Fibroblast of lung (primary cell): ENCODE data around the gene IRF1. TPM values are rescaled to one million over a fixed set of nuclear protein-coding genes. Genes with fewer than 3 reads are reported as not detected.
A peak's percentile ranks its signal among the peaks of the same experiment; 100 is the strongest.

Experiments used
- DNase-seq, 2 donors: peaks; one replicate each; pipeline versions ENCODE4 v3.0.0 to v3.0.0-alpha.2; 2010; ENCODE audit warnings: low read depth in 2 of 2
- H2AFZ ChIP-seq: 2 replicates; pipeline ENCODE4 v1.5.1; 2012; ENCODE audit warnings: low read length, control low read depth, inconsistent platforms
- H3K27ac ChIP-seq: 2 replicates; pipeline ENCODE4 v1.5.1; 2011; ENCODE audit warnings: low read length, control low read depth; ENCODE audit not compliant: insufficient read depth
- H3K27me3 ChIP-seq: 2 replicates; pipeline ENCODE4 v1.5.1; 2011; ENCODE audit warnings: mild to moderate bottlenecking, low read length; ENCODE audit not compliant: control insufficient read depth, insufficient read depth
- H3K36me3 ChIP-seq: 2 replicates; pipeline ENCODE4 v1.5.1; 2011; ENCODE audit warnings: low read length; ENCODE audit not compliant: control insufficient read depth, insufficient read depth
- H3K4me1 ChIP-seq: 2 replicates; pipeline ENCODE4 v1.5.1; 2011; ENCODE audit warnings: low read length; ENCODE audit not compliant: control insufficient read depth, insufficient read depth; ENCODE audit errors: extremely low read depth
- H3K4me2 ChIP-seq: 2 replicates; pipeline ENCODE4 v1.5.1; 2011; ENCODE audit warnings: low read length, control low read depth; ENCODE audit not compliant: insufficient read depth; ENCODE audit errors: extremely low read depth
- H3K4me3 ChIP-seq, 4 experiments: fragments of 200-600 bp in 1 of 4; sonication (generic) in 1 of 4; replicated peaks in 1 of 4; 2 replicates each; pipeline ENCODE4 v1.5.1; 2011 to 2016; ENCODE audit warnings: low read length in 4 of 4, low read depth in 3 of 4, mild to moderate bottlenecking in 3 of 4, control low read depth in 2 of 4, inconsistent platforms in 1 of 4, mixed read lengths in 1 of 4; ENCODE audit not compliant: insufficient read depth in 1 of 4; ENCODE audit errors: control extremely low read depth in 1 of 4
- H3K79me2 ChIP-seq: 2 replicates; pipeline ENCODE4 v1.5.1; 2012; ENCODE audit warnings: mild to moderate bottlenecking, low read length, inconsistent platforms; ENCODE audit not compliant: control insufficient read depth, insufficient read depth
- H3K9ac ChIP-seq: 2 replicates; pipeline ENCODE4 v1.5.1; 2011; ENCODE audit warnings: mild to moderate bottlenecking, low read length, control low read depth; ENCODE audit not compliant: insufficient read depth
- H3K9me3 ChIP-seq: 2 replicates; pipeline ENCODE4 v1.5.1; 2012; ENCODE audit warnings: low read depth, low read length; ENCODE audit not compliant: control insufficient read depth, insufficient read depth
- H4K20me1 ChIP-seq: 2 replicates; pipeline ENCODE4 v1.5.1; 2011; ENCODE audit warnings: low read length; ENCODE audit not compliant: control insufficient read depth, insufficient read depth; ENCODE audit errors: extremely low read depth
- EZH2 ChIP-seq: IDR thresholded peaks from 2 replicates; pipeline ENCODE4 v1.5.1; 2012; ENCODE audit warnings: low read length, control low read depth, mild to moderate bottlenecking; ENCODE audit errors: missing control alignments
- polyA plus RNA-seq, 2 donors: library from polyadenylated mRNA; depleted of rRNA in 1 of 2; stranded (reverse) in 1 of 2; unstranded in 1 of 2; fragments of >200 nt; gene quantifications; 2 replicates each; pipeline ENCODE4 v1.2.1, GENCODE V29; 2011 to 2012; ENCODE audit warnings: missing spikeins in 1 of 2
- total RNA-seq: library from RNA; depleted of rRNA; stranded (reverse); fragments of >200 nt; gene quantifications from 2 replicates; pipeline ENCODE4 v1.2.1, GENCODE V29; 2014
- TF ChIP-seq, protein P1 (sequence below), 2 donors: IDR thresholded peaks in 1 of 2; conservative IDR thresholded peaks in 1 of 2; 1 replicate in 1 of 2; 2 replicates in 1 of 2; pipeline ENCODE4 v1.5.1; 2011 to 2012; ENCODE audit warnings: low read length in 2 of 2, control low read depth in 1 of 2, inconsistent platforms in 1 of 2, low read depth in 1 of 2, mild to moderate bottlenecking in 1 of 2

Gene IRF1
- total and polyA plus RNA-seq, 2 donors (not counting 1 experiment from before 2014, with no cell fraction given), result 34.7 to 37.6 TPM

DNA sequence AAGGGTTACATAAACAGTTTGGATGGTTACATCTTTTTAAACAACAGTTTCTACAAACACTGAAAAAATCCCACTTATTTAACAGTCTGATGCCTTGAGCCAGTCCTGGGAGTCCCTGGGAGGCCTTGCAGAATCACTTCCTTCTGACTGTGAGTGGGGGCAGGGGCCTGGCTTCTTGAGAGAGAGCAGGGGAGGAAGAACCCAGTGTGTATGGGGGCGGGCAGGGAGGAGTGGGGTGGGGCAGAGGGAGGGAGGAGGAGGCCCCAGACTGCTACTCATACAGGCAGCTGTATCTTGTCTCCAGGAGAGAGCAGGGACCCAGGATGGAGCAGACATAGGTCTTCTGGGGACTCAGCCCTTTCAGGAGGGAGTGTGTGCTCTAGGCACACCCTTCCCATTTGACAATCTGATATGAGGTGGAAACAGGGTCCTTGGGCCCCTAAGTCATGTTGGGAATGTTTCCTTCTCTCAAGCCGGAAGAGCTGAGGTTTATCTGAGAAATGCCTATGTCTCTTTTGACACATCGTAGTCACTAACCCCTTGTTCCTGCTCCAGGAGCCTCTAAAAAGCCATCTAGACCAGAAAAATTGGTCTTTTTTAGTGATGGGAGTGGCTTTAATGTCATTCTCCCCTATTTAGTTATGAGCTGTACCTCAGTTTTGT is 52.8 kb downstream of the IRF1 start:
- H3K4me2 ChIP-seq, result peak overlapping the region; percentile 56
- H3K9me3 ChIP-seq, result no peaks in the 10 kb centered on the region
- H3K27ac ChIP-seq, result peak overlapping the region; percentile 80

DNA sequence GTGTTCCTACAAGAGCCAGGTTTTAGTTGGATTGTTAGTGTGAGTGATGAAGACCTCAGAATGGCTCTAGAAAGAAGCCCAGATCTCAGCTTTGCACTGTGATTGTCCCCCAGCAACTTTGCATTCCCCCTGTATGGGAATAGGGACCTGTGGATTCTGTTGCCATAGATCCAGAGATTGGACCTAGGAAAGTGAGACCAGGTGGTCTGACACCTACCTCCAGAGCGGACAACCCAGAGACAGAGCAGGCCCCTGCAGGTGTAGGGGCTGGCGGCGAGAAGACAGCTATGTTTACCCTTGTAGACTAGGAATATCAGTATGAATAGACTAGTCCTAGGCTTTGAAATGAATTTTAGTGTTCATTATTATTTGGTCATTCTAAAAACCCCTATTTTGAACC is 53.6 kb downstream of the IRF1 start:
- no peak overlapping the region for H3K4me2 ChIP-seq

More for the DNA sequence above, 52.8 kb downstream of the IRF1 start:
- Histone ChIP-seq H3K79me2 (peaks cover 6% of the 10 kb centered on the region), H3K36me3 (no peaks in the 10 kb centered on the region), H3K27me3 (no peaks in the 10 kb centered on the region), H3K4me3 (no peak overlapping the region), H3K4me1 (peaks cover 38% of the 10 kb centered on the region), H2AFZ (no peak overlapping the region), H3K9ac (no peak overlapping the region), H4K20me1 (no peaks in the 10 kb centered on the region)
- peak; percentile 89 for DNase-seq
- TF ChIP-seq EZH2, result no peak
- TF ChIP-seq, protein P1, sequence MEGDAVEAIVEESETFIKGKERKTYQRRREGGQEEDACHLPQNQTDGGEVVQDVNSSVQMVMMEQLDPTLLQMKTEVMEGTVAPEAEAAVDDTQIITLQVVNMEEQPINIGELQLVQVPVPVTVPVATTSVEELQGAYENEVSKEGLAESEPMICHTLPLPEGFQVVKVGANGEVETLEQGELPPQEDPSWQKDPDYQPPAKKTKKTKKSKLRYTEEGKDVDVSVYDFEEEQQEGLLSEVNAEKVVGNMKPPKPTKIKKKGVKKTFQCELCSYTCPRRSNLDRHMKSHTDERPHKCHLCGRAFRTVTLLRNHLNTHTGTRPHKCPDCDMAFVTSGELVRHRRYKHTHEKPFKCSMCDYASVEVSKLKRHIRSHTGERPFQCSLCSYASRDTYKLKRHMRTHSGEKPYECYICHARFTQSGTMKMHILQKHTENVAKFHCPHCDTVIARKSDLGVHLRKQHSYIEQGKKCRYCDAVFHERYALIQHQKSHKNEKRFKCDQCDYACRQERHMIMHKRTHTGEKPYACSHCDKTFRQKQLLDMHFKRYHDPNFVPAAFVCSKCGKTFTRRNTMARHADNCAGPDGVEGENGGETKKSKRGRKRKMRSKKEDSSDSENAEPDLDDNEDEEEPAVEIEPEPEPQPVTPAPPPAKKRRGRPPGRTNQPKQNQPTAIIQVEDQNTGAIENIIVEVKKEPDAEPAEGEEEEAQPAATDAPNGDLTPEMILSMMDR (conservative IDR thresholded peaks at IDR 0.05 in 1 of 2, IDR thresholded peaks at IDR 0.05 in 1 of 2; ENCODE audit: low read depth in 1 of 2, low read length in 2 of 2), result no peak

DNA sequence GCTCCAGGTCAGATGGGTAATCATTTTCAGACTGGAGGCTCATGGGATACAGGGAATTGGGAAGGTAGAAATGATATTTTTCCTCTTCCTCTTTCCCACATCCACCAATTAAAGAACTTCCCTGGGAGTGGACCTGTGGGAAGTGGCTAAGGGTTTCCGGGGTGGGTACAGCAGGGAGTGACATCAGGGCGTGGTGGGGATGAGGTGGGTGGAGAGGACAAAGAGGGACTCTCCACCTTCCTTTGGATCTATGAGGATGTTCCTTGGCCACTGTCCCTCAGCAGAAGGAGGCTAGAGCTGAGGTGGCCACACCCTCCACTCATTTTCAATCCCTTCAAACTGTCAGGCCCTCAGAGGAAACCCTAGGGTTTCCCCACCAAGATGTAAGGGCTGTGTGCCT is 54.7 kb downstream of the IRF1 start:
- Histone ChIP-seq H3K9ac (no peak overlapping the region), H2AFZ (no peak overlapping the region), H3K36me3 (no peaks in the 10 kb centered on the region), H4K20me1 (no peaks in the 10 kb centered on the region), H3K4me2 (no peak overlapping the region), H3K4me1 (peaks cover 38% of the 10 kb centered on the region), H3K27ac (no peak overlapping the region), H3K79me2 (peaks cover 6% of the 10 kb centered on the region), H3K27me3 (no peaks in the 10 kb centered on the region), H3K4me3 (no peak overlapping the region), H3K9me3 (no peaks in the 10 kb centered on the region)
- TF ChIP-seq EZH2, result no peak
- TF ChIP-seq, protein P1 (conservative IDR thresholded peaks at IDR 0.05 in 1 of 2, IDR thresholded peaks at IDR 0.05 in 1 of 2; ENCODE audit: low read depth in 1 of 2, low read length in 2 of 2), result no peak
- no peak for DNase-seq

More for the DNA sequence above, 53.6 kb downstream of the IRF1 start:
- DNase-seq, result no peak
- H3K27ac ChIP-seq, result peak overlapping the region; percentile 60
- H3K9me3 ChIP-seq, result no peaks in the 10 kb centered on the region
- H3K79me2 ChIP-seq, result peaks cover 6% of the 10 kb centered on the region
- no peaks in the 10 kb centered on the region for H4K20me1 ChIP-seq
- no peak overlapping the region for H3K4me3 ChIP-seq
- no peak overlapping the region for H2AFZ ChIP-seq
- no peak overlapping the region for H3K9ac ChIP-seq
- TF ChIP-seq EZH2, result no peak
- TF ChIP-seq, protein P1 (conservative IDR thresholded peaks at IDR 0.05 in 1 of 2, IDR thresholded peaks at IDR 0.05 in 1 of 2; ENCODE audit: low read depth in 1 of 2, low read length in 2 of 2), result no peak
- H3K27me3 ChIP-seq, result no peaks in the 10 kb centered on the region
- H3K4me1 ChIP-seq, result peaks cover 38% of the 10 kb centered on the region
- no peaks in the 10 kb centered on the region for H3K36me3 ChIP-seq
